T-helper 22 cell (primary cell): Measurements from ENCODE around the gene SCTR.

Experiments
- DNase-seq: peaks from one replicate; pipeline ENCODE4 v3.0.0-alpha.2; 2020; ENCODE audit warnings: low read depth

Gene SCTR

GRCh38 chr2:119474371-119475224 is 49.7 kb downstream of the SCTR start:
- no peak for DNase-seq

GRCh38 chr2:119473621-119474370 is 50.5 kb downstream of the SCTR start:
- DNase-seq: no peak

- DNase-seq: no peak
These were observed 51.5 kb downstream of the SCTR start for GRCh38 chr2:119472749-119473148.

GRCh38 chr2:119469661-119470297 is 54.5 kb downstream of the SCTR start:
- no peak for DNase-seq

DNA sequence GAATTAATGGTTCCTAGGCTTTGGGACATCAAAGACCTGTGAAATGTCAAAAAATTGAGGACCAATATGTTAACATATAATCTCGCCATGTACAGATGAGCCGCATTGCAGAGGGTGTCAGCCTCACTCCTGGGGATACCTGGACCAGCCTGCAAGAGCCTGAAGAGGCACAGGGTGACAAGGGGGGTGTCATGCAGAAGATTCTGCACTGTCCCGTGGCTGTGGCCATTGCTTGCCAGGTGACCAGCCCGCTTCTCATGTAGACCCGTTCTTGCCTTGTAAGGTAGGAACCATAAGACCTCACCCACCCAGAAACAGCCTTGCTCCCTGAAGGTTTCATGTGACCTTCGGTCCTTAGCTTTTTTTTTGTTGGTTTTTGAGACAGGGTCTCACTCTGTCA is 55.2 kb downstream of the SCTR start:
- no peak for DNase-seq

GRCh38 chr2:119468154-119468955 is 55.9 kb downstream of the SCTR start:
- DNase-seq: no peak

- no peak for DNase-seq
These were observed 57.9 kb downstream of the SCTR start for GRCh38 chr2:119466373-119466772.

- DNase-seq: no peak
These were observed 58.6 kb downstream of the SCTR start for GRCh38 chr2:119465687-119466086.

- DNase-seq: no peak
These were observed 59.3 kb downstream of the SCTR start for GRCh38 chr2:119464981-119465380.

- no peak for DNase-seq
These were observed 60.3 kb downstream of the SCTR start for GRCh38 chr2:119463990-119464389.

DNA sequence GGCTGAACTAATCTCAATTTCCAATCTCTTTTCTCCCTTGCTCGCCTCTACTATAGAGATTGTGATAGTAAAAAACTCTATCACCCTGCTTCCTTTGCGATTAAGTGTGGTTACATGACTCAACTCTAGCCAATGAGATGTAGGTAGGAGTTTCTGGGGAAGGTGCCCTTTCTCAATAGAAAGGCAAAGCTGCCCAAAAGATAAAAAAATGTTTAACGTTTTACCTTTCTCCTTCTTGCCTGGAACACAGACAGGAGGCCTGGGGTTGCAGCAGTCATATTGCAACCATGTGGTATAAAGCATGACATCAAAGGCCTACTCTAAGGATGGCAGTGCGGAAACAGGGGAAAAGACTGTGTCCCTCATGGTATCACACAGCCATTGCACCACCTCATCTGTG is 61.1 kb downstream of the SCTR start:
- no peak for DNase-seq

DNA sequence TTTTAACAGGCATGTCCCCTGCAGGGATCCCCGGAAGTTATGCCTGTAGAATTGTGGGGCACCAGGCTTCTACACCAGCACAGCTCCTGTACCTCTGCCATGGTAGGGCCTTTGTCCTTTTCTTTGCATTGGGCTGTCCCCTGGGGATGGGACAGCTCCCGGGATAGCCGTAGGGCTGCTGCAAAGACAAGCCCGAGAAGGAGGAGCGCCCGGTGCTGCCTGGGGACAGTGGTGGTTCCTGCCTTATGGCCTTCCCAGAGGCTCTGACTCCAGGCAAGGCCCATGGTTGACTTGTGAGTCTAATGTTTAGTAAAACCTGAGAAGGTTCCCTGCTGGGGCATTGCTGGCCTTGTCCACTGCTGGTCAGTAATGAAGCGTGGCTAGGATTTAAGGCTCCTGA is 61.7 kb downstream of the SCTR start:
- no peak for DNase-seq

- DNase-seq: no peak
These were observed 62.5 kb downstream of the SCTR start for GRCh38 chr2:119461811-119462210.

DNA sequence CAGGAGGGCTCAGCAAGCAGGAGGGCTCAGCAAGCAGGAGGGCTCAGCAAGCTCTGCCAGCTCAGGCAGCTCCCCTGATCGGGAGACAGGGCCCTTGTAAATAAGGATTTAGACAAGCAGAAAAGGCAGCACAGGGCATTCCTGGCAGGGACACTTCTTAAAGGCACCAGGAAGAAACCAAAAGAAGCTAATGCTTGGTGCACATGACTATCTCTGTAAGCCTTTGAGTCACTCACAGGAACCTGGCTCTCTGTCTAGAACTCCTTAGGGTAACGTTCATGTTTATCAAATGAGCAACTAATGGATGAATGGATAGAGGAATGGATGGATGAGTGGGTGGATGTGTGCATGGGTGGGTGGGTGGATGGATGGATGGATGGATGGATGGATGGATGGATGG is 64.2 kb downstream of the SCTR start:
- no peak for DNase-seq

GRCh38 chr2:119455066-119455718 is 69.1 kb downstream of the SCTR start:
- DNase-seq: no peak

- DNase-seq: no peak
These were observed 70.2 kb downstream of the SCTR start for GRCh38 chr2:119453972-119454593.

DNA sequence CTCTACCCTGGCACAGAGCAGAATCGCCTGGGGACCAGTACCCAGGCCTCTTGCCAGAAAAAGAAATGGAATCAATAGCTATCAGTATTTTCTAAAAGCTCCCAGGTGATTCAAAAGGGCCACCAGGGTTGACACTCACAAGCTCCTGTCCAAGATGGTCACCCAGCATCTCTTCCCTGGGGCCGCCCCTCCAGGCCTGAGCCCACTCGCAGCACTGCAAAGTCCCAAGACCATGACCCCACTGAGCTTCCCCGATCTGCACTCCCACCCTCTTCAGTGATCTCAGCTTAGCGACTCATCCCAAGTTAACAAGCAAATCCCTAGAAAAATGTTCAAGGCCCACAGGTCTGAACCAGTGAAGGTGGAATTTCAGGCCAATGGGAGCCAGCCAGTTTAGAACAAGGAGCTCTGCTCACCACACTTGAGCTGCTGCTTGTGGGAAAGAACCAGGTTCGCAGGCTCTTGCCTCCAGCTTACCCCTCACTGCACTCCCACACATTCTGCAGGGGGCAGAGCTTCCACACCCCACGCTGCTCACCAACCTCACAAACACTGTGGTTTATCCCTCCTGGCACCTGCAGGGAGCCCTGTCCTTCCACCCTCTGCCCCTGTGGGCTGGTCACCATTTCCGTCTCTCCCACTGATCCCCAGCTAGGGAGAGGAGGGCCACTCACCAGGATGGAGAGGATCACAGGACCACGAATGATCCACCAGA is 72.8 kb downstream of the SCTR start:
- DNase-seq: no peak

DNA sequence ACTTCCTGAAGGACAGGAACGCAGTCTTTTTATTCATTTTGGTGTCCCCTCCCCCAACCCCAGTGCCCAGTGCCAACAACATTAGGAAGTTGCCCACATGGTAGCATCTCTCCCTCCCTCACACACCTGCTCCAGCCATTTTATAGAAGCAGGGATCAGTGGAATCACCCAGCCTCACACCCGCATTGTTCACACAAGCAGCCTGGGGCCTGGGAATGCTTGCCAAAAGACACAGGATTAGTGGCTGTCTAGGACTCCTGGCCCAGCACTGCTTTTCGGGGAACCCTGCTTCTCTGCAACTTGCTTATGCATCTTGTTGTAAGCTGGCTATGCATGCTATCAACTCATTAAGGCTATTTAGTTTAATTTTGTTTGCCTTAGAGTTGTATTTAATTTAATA is 74.8 kb downstream of the SCTR start:
- no peak for DNase-seq

GRCh38 chr2:119448427-119449141 is 75.7 kb downstream of the SCTR start:
- no peak for DNase-seq

DNA sequence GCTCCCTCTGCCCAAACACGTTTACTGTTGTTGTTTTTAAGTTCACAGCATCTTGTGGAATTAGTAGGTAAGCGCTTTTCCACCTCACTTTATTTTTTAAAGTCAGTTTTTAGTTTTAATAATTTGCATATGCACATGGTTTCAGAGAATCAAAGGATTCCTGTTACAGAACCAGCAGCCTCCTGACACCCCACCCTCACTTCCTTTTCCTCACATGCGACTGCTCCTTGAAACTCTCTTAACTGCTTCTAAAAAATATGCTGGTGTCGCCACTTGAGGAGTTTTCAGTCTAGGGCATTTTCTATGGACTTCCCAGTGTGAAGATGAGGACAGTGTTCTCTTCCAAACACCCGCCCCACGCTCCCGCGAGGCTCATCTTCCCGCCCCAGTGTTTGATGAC is 78.2 kb downstream of the SCTR start:
- no peak for DNase-seq
